ENCODE data around the gene AKAP12.
A peak's percentile ranks its signal among the peaks of the same experiment; 100 is the strongest.

Gene AKAP12

GRCh38 chr6:151243481-151243880 lies 3.7 kb downstream of the AKAP12 start:
- H3K4me3 Mint-ChIP-seq: no peak overlapping the region
- H3K36me3 Mint-ChIP-seq (ENCODE audit: insufficient read depth): no peaks in the 10 kb centered on the region
- H3K4me1 Mint-ChIP-seq (ENCODE audit: low read depth in 2 of 2): peaks cover 0 to 2% of the 10 kb centered on the region in 2 donors
- ATAC-seq (replicated peaks) (no peak), DNase-seq (no peak)
- H3K27ac Mint-ChIP-seq: no peak overlapping the region
- peaks cover 62 to 72% of the 10 kb centered on the region in 2 donors for H3K27me3 Mint-ChIP-seq
- no peaks in the 10 kb centered on the region for H3K9me3 Mint-ChIP-seq

- DNase-seq (no peak), ATAC-seq (replicated peaks) (no peak)
- Mint-ChIP-seq H3K4me1 (ENCODE audit: low read depth in 2 of 2) (no peaks in the 10 kb centered on the region), H3K27me3 (peaks cover 37 to 61% of the 10 kb centered on the region in 2 donors), H3K27ac (no peak overlapping the region), H3K4me3 (no peak overlapping the region), H3K9me3 (no peaks in the 10 kb centered on the region), H3K36me3 (ENCODE audit: insufficient read depth) (no peaks in the 10 kb centered on the region)
These were observed 7.7 kb downstream of the AKAP12 start for GRCh38 chr6:151247490-151247889.

GRCh38 chr6:151248295-151248694 lies 8.5 kb downstream of the AKAP12 start:
- DNase-seq (no peak), ATAC-seq (replicated peaks) (no peak)
- no peak overlapping the region for H3K4me3 Mint-ChIP-seq
- H3K27ac Mint-ChIP-seq: peak overlapping the region in 1 of 2 donors; percentile 64
- peaks cover 29 to 53% of the 10 kb centered on the region in 2 donors for H3K27me3 Mint-ChIP-seq
- H3K4me1 Mint-ChIP-seq (ENCODE audit: low read depth in 2 of 2): no peaks in the 10 kb centered on the region
- no peaks in the 10 kb centered on the region for H3K36me3 Mint-ChIP-seq (ENCODE audit: insufficient read depth)
- H3K9me3 Mint-ChIP-seq: no peaks in the 10 kb centered on the region

- Mint-ChIP-seq H3K36me3 (ENCODE audit: insufficient read depth) (no peaks in the 10 kb centered on the region), H3K4me3 (no peak overlapping the region), H3K27ac (no peak overlapping the region), H3K9me3 (no peaks in the 10 kb centered on the region), H3K4me1 (ENCODE audit: low read depth in 2 of 2) (no peaks in the 10 kb centered on the region), H3K27me3 (peaks cover 23 to 57% of the 10 kb centered on the region in 2 donors)
- DNase-seq: no peak
- no peak for ATAC-seq (replicated peaks)
These were observed 12.9 kb downstream of the AKAP12 start for GRCh38 chr6:151252634-151253033.

GRCh38 chr6:151254451-151255081 lies 14.8 kb downstream of the AKAP12 start:
- ATAC-seq (replicated peaks): no peak

GRCh38 chr6:151255811-151256210 lies 16.0 kb downstream of the AKAP12 start:
- Mint-ChIP-seq H3K27ac (no peak overlapping the region), H3K9me3 (no peaks in the 10 kb centered on the region), H3K27me3 (peaks cover 13 to 47% of the 10 kb centered on the region in 2 donors), H3K4me1 (ENCODE audit: low read depth in 2 of 2) (no peaks in the 10 kb centered on the region), H3K4me3 (no peak overlapping the region), H3K36me3 (ENCODE audit: insufficient read depth) (no peaks in the 10 kb centered on the region)
- no peak for DNase-seq
- no peak for ATAC-seq (replicated peaks)

More at GRCh38 chr6:151254451-151255081, 14.8 kb downstream of the AKAP12 start:
- Mint-ChIP-seq H3K36me3 (ENCODE audit: insufficient read depth) (no peaks in the 10 kb centered on the region), H3K27me3 (peaks cover 13 to 43% of the 10 kb centered on the region in 2 donors), H3K27ac (no peak overlapping the region), H3K9me3 (no peaks in the 10 kb centered on the region), H3K4me3 (no peak overlapping the region), H3K4me1 (ENCODE audit: low read depth in 2 of 2) (no peaks in the 10 kb centered on the region)
- no peak for DNase-seq

GRCh38 chr6:151257985-151258445 lies 18.2 kb downstream of the AKAP12 start:
- ATAC-seq (replicated peaks) (no peak), DNase-seq (no peak)
- H3K9me3 Mint-ChIP-seq: no peaks in the 10 kb centered on the region
- no peak overlapping the region for H3K4me3 Mint-ChIP-seq
- H3K27me3 Mint-ChIP-seq: peaks cover 13 to 56% of the 10 kb centered on the region in 2 donors
- no peak overlapping the region for H3K27ac Mint-ChIP-seq
- H3K36me3 Mint-ChIP-seq (ENCODE audit: insufficient read depth): no peaks in the 10 kb centered on the region
- no peaks in the 10 kb centered on the region for H3K4me1 Mint-ChIP-seq (ENCODE audit: low read depth in 2 of 2)

- Mint-ChIP-seq H3K27me3 (peaks cover 14 to 60% of the 10 kb centered on the region in 2 donors), H3K4me3 (no peak overlapping the region), H3K4me1 (ENCODE audit: low read depth in 2 of 2) (no peaks in the 10 kb centered on the region), H3K9me3 (no peaks in the 10 kb centered on the region), H3K27ac (no peak overlapping the region), H3K36me3 (ENCODE audit: insufficient read depth) (no peaks in the 10 kb centered on the region)
- ATAC-seq (replicated peaks) (no peak), DNase-seq (no peak)
These were observed 20.4 kb downstream of the AKAP12 start for GRCh38 chr6:151260205-151260604.

- no peak for DNase-seq
- H3K27me3 Mint-ChIP-seq: peaks cover 15 to 41% of the 10 kb centered on the region in 2 donors
- no peaks in the 10 kb centered on the region for H3K36me3 Mint-ChIP-seq (ENCODE audit: insufficient read depth)
- ATAC-seq (replicated peaks): no peak
- no peak overlapping the region for H3K4me3 Mint-ChIP-seq
- H3K4me1 Mint-ChIP-seq (ENCODE audit: low read depth in 2 of 2): no peaks in the 10 kb centered on the region
- H3K27ac Mint-ChIP-seq: no peak overlapping the region
- no peaks in the 10 kb centered on the region for H3K9me3 Mint-ChIP-seq
These were observed 23.3 kb downstream of the AKAP12 start for GRCh38 chr6:151263035-151263434.

GRCh38 chr6:151263967-151264366 lies 24.2 kb downstream of the AKAP12 start:
- no peak overlapping the region for H3K4me3 Mint-ChIP-seq
- DNase-seq (no peak), ATAC-seq (replicated peaks) (no peak)
- H3K36me3 Mint-ChIP-seq (ENCODE audit: insufficient read depth): no peaks in the 10 kb centered on the region
- H3K27me3 Mint-ChIP-seq: peaks cover 15 to 40% of the 10 kb centered on the region in 2 donors
- no peaks in the 10 kb centered on the region for H3K4me1 Mint-ChIP-seq (ENCODE audit: low read depth in 2 of 2)
- no peak overlapping the region for H3K27ac Mint-ChIP-seq
- H3K9me3 Mint-ChIP-seq: no peaks in the 10 kb centered on the region

GRCh38 chr6:151265282-151265681 lies 25.5 kb downstream of the AKAP12 start:
- DNase-seq: no peak
- H3K4me1 Mint-ChIP-seq (ENCODE audit: low read depth in 2 of 2): no peaks in the 10 kb centered on the region
- no peak overlapping the region for H3K4me3 Mint-ChIP-seq
- H3K36me3 Mint-ChIP-seq (ENCODE audit: insufficient read depth): no peaks in the 10 kb centered on the region
- no peak overlapping the region for H3K27ac Mint-ChIP-seq
- H3K27me3 Mint-ChIP-seq: peaks cover 22 to 45% of the 10 kb centered on the region in 2 donors
- no peaks in the 10 kb centered on the region for H3K9me3 Mint-ChIP-seq
- ATAC-seq (replicated peaks): no peak

- Mint-ChIP-seq H3K36me3 (ENCODE audit: insufficient read depth) (no peaks in the 10 kb centered on the region), H3K4me1 (ENCODE audit: low read depth in 2 of 2) (no peaks in the 10 kb centered on the region), H3K27me3 (peaks cover 24 to 28% of the 10 kb centered on the region in 2 donors), H3K9me3 (no peaks in the 10 kb centered on the region), H3K27ac (no peak overlapping the region), H3K4me3 (no peak overlapping the region)
- ATAC-seq (replicated peaks) (no peak), DNase-seq (no peak)
These were observed 29.7 kb downstream of the AKAP12 start for GRCh38 chr6:151269321-151269995.

- H3K36me3 Mint-ChIP-seq (ENCODE audit: insufficient read depth): no peaks in the 10 kb centered on the region
- DNase-seq: no peak
- H3K27ac Mint-ChIP-seq: no peak overlapping the region
- H3K9me3 Mint-ChIP-seq: no peaks in the 10 kb centered on the region
- H3K4me1 Mint-ChIP-seq (ENCODE audit: low read depth in 2 of 2): no peaks in the 10 kb centered on the region
- peaks cover 28 to 38% of the 10 kb centered on the region in 2 donors for H3K27me3 Mint-ChIP-seq
- H3K4me3 Mint-ChIP-seq: no peak overlapping the region
- ATAC-seq (replicated peaks): no peak
These were observed 35.4 kb downstream of the AKAP12 start for GRCh38 chr6:151275121-151275520.

- Mint-ChIP-seq H3K4me1 (ENCODE audit: low read depth in 2 of 2) (no peaks in the 10 kb centered on the region), H3K27me3 (peaks cover 31 to 38% of the 10 kb centered on the region in 2 donors), H3K4me3 (no peak overlapping the region), H3K9me3 (no peaks in the 10 kb centered on the region), H3K27ac (no peak overlapping the region), H3K36me3 (ENCODE audit: insufficient read depth) (no peaks in the 10 kb centered on the region)
- no peak for DNase-seq
- ATAC-seq (replicated peaks): no peak
These were observed 35.8 kb downstream of the AKAP12 start for GRCh38 chr6:151275566-151275965.

Data from effector memory CD8-positive, alpha-beta T cell (primary cell).